ENCODE data around the gene SLC44A3.

GRCh38 chr1:94801919-94802546 is 18.1 kb upstream of the SLC44A3 start:
- TF ChIP-seq EZH2 (IDR thresholded peaks at IDR 0.05) (no peak), POLR2AphosphoS5 (IDR thresholded peaks at IDR 0.05; ENCODE audit: borderline replicate concordance, low read depth, low read length) (no peak), FOXP2 (optimal IDR thresholded peaks at IDR 0.05; ENCODE audit: control extremely low read depth, extremely low read length, insufficient read depth) (no peak)

All from SK-N-MC (cell line).